IgD-negative memory B cell (primary cell): ENCODE measurements around the gene ARRB1. TPM values are rescaled to one million over a fixed set of nuclear protein-coding genes. Genes with fewer than 3 reads are reported as not detected.

Experiments
- H3K27ac Mint-ChIP-seq, 3 donors: one replicate each; pipeline ENCODE4 v1.8.0; 2020 to 2022; ENCODE audit warnings: mild to moderate bottlenecking in 3 of 3, mixed read lengths in 3 of 3, moderate library complexity in 1 of 3
- H3K27me3 Mint-ChIP-seq: one replicate; pipeline ENCODE4 v1.8.0; 2021; ENCODE audit warnings: mixed read lengths
- H3K36me3 Mint-ChIP-seq: one replicate; pipeline ENCODE4 v1.8.0; 2020; ENCODE audit warnings: mild to moderate bottlenecking, mixed read lengths
- H3K4me1 Mint-ChIP-seq, 3 donors: one replicate each; pipeline ENCODE4 v1.8.0; 2020 to 2022; ENCODE audit warnings: mixed read lengths in 3 of 3, mild to moderate bottlenecking in 1 of 3
- H3K4me3 Mint-ChIP-seq, 4 donors: one replicate each; pipeline ENCODE4 v1.8.0; 2020 to 2022; ENCODE audit warnings: mild to moderate bottlenecking in 4 of 4, mixed read lengths in 4 of 4, moderate library complexity in 3 of 4
- H3K9me3 Mint-ChIP-seq, 3 donors: one replicate each; pipeline ENCODE4 v1.8.0; 2020 to 2021; ENCODE audit warnings: mixed read lengths in 3 of 3, mild to moderate bottlenecking in 1 of 3
- polyA plus RNA-seq: library from polyadenylated mRNA; unstranded; fragments of 300-500 nt; fragmentation: Illumina TruSeq; gene quantifications from one replicate; pipeline ENCODE4 v1.2.3, GENCODE V29; 2021

The ARRB1 gene
- 3.0 TPM for polyA plus RNA-seq

DNA sequence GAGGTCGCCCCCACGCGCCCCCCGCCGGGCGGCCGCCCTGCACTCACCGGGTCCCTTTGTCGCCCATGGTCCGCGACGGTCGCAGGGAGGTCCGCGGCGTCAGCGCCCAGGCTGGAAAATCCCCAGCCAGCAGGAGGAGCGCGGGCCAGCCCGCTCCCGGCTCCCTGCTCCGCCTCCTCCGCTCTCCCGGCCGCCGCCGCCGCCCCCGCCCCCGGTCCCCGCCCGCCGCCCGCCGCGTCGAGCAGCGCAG lies at the start of gene ARRB1:
Gene ARRB1, minus strand, starts transcription at position 121 of the 250 bp plus-strand sequence. Its CDS starts 54 bp downstream, at position 67.
- peaks cover 13 to 19% (median 14%) of the 10 kb centered on the region in 3 donors for H3K4me1 Mint-ChIP-seq
- peak within 1 kb of the TSS; percentile 88 to 94 (median 90) for H3K4me3 Mint-ChIP-seq
- no peaks in the 10 kb centered on the region for H3K9me3 Mint-ChIP-seq
- peak within 1 kb of the TSS; percentile 47 to 89 (median 60) for H3K27ac Mint-ChIP-seq
- H3K36me3 Mint-ChIP-seq: no peaks in the 10 kb centered on the region
- peaks cover 4% of the 10 kb centered on the region for H3K27me3 Mint-ChIP-seq

DNA sequence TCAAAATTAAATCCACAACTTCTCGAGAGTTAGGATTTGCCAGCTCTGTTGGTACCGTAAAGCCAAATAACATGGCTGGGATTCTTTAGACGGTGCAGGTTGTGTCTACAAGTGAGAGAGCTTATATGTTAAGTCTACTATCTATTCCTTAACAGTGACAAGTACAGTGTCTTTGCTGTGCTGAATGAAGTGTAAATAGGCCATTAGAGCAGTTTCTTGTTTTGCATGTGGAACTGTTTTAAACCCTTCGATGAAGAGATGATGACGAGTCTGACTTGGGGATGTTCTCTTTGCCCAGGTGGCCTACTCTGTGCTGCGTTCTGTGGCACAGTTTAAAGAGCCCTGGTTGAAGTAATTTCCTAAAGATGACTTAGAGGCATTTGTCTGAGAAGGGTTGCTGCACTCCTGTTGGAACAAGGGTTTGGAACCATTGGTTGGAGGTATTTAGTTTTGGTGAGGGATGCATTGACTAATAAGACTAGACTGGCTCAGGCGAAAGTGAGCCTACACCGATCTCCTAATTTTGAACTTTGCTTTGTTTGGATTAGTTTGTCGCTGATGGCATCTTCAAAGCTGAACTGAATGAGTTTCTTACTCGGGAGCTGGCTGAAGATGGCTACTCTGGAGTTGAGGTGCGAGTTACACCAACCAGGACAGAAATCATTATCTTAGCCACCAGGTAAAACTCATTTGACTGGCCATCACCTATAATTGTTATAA lies 48.8 kb upstream of the ARRB1 start:
- Mint-ChIP-seq H3K9me3 (no peaks in the 10 kb centered on the region), H3K27me3 (peaks cover 4% of the 10 kb centered on the region), H3K36me3 (no peaks in the 10 kb centered on the region), H3K4me3 (peak overlapping the region; percentile 93 to 97 (median 96)), H3K4me1 (peaks cover 18 to 37% (median 27%) of the 10 kb centered on the region in 3 donors), H3K27ac (peak overlapping the region; percentile 82 to 98 (median 92))

DNA sequence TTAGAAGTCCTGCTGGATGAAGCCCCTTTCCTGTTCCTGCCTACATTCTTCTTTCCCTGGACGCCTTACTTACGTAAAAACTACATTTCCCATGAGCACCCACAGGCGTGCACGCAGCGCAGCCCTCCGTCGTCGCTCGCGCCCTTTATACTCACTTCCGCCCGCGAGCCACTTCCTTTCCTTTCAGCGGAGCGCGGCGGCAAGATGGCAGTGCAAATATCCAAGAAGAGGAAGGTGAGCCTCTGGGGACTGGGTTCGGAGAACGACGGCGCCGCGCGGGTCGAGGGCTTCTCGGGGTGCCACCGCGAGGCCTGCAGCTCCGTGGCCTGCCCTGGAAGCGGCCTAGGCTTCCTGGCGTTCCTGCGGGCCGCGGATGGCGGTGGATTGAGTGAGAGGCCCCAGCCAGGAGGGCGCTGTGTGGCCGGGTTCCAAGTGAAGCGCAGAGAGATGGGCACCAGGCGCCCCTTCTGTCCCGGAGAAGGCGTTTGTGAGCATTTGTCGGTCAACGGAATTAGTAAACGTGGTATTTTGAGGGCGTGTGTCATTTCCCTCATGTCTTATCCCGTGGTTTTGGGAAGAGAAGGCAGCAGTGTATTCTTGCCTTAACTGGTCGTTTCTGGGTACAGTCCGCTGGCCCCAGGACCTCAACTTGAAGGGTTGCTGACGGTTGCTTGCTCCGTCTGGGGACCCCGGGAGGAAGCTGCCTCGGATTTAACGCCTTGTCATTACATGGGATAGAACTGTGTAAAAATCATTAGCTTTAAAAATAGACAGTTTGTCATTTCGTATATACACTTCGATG lies 48.1 kb upstream of the ARRB1 start, which contains the start of gene RPS3:
Gene RPS3, plus strand, starts transcription at position 175 of the 802 bp plus-strand sequence. Its CDS starts 30 bp downstream, at position 205.
- peak within 1 kb of the TSS; percentile 93 to 97 (median 96) for H3K4me3 Mint-ChIP-seq
- no peaks in the 10 kb centered on the region for H3K36me3 Mint-ChIP-seq

DNA sequence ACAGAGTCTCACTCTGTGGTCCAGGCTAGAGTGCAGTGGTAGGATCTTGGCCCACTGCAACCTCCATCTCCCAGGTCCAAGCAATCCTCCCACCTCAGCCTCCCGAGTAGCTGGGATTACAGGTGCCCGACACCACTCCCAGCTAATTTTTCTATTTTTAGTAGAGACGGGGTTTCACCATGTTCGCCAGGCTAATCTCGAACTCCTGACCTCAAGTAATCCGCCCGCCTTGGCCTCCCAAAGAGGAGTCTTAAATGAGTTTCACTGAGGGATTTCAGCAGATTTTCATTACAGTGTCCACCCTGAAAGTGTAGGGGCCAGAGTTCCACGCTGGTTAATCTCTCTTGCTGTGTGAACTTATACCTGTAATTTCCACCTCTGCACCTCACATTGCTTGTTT lies 47.4 kb upstream of the ARRB1 start:
- H3K4me3 Mint-ChIP-seq: peak overlapping the region; percentile 24 to 97 (median 94)
- H3K36me3 Mint-ChIP-seq: no peaks in the 10 kb centered on the region
- peaks cover 18 to 35% (median 27%) of the 10 kb centered on the region in 3 donors for H3K4me1 Mint-ChIP-seq
- H3K27ac Mint-ChIP-seq: peak overlapping the region; percentile 82 to 98 (median 92)
- H3K27me3 Mint-ChIP-seq: peaks cover 7% of the 10 kb centered on the region
- no peaks in the 10 kb centered on the region for H3K9me3 Mint-ChIP-seq

More for the DNA sequence above, 48.1 kb upstream of the ARRB1 start, which contains the start of gene RPS3:
- Mint-ChIP-seq H3K9me3 (no peaks in the 10 kb centered on the region), H3K27me3 (peaks cover 4% of the 10 kb centered on the region), H3K4me1 (peaks cover 18 to 37% (median 27%) of the 10 kb centered on the region in 3 donors), H3K27ac (peak within 1 kb of the TSS; percentile 82 to 98 (median 92))

DNA sequence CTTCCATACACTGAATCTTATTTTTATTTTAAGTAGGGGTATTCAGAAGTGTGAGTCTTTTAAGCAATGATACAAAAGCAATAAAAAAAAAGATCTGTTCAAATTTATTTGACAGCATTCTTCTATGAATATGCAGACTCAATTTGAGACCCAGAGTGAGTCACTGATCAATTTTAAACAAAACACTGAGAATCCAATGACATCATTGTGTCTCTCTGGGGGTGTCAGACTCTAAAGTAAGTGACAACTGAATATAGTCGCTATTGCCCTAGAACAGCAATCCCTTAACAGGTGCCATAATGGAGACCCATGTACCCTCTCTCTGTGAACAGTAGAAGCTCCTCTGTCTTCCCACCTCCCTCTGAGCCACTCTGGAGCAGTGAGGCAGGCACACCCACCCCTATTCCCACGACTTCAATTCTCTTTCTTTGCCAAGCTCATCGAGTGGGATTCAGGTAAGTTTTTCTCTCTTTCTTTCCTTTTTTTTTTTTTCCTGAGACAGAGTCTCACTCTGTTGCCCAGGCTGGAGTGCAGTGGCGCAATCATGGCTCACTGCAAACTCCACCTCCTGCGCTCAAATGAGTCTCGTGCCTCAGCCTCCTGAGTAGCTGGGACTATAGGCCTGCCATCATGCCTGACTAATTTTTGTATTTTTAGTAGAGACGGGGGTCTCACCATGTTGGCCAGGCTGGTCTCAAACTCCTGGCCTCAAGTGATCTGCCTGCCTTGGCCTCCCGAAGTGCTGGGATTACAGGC lies 42.8 kb upstream of the ARRB1 start:
- Mint-ChIP-seq H3K4me3 (no peak overlapping the region), H3K36me3 (no peaks in the 10 kb centered on the region), H3K4me1 (peaks cover 3 to 6% (median 3%) of the 10 kb centered on the region in 3 donors), H3K9me3 (no peaks in the 10 kb centered on the region), H3K27ac (no peak overlapping the region), H3K27me3 (peaks cover 8% of the 10 kb centered on the region)

DNA sequence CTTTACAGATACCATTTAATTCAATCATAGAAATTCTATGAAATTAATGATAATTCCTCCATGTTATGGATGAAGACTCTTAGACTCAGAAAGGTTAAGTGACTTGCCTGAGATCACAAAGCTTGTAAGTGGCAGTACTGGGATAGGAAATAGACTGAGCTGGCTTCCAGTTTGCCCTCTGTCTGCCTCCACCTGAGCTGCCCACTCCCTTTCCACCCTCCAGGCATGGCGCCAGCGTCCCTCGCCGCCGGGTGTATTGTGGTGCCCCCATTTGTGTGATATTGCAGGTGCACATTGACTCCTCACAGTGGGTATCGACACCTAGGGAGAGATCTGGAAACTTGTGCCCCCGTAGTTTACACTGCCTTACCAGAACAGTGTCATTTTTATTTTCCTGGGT lies 38.5 kb upstream of the ARRB1 start:
- Mint-ChIP-seq H3K4me3 (no peak overlapping the region), H3K4me1 (no peaks in the 10 kb centered on the region), H3K36me3 (no peaks in the 10 kb centered on the region), H3K27me3 (peaks cover 7% of the 10 kb centered on the region), H3K9me3 (no peaks in the 10 kb centered on the region), H3K27ac (no peak overlapping the region)

DNA sequence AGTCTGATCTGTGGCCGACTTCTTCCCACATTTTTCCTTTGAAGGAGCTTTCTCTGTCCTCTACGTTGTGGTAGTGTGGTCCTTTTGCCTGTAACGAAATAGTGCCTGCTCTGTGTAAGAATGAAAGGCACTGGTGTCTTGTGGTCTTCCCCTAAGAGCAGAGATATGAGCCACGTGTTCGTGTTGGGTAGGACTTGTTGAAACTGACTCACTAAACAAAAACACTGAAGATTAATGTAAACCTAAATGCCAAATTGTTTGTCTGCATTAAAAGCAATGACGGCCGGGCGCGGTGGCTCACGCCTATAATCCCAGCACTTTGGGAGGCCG lies 37.8 kb upstream of the ARRB1 start:
- no peaks in the 10 kb centered on the region for H3K9me3 Mint-ChIP-seq
- H3K27ac Mint-ChIP-seq: no peak overlapping the region
- no peaks in the 10 kb centered on the region for H3K36me3 Mint-ChIP-seq
- no peak overlapping the region for H3K4me3 Mint-ChIP-seq
- H3K4me1 Mint-ChIP-seq: peaks cover 2 to 7% (median 3%) of the 10 kb centered on the region in 3 donors
- H3K27me3 Mint-ChIP-seq: peaks cover 8% of the 10 kb centered on the region

DNA sequence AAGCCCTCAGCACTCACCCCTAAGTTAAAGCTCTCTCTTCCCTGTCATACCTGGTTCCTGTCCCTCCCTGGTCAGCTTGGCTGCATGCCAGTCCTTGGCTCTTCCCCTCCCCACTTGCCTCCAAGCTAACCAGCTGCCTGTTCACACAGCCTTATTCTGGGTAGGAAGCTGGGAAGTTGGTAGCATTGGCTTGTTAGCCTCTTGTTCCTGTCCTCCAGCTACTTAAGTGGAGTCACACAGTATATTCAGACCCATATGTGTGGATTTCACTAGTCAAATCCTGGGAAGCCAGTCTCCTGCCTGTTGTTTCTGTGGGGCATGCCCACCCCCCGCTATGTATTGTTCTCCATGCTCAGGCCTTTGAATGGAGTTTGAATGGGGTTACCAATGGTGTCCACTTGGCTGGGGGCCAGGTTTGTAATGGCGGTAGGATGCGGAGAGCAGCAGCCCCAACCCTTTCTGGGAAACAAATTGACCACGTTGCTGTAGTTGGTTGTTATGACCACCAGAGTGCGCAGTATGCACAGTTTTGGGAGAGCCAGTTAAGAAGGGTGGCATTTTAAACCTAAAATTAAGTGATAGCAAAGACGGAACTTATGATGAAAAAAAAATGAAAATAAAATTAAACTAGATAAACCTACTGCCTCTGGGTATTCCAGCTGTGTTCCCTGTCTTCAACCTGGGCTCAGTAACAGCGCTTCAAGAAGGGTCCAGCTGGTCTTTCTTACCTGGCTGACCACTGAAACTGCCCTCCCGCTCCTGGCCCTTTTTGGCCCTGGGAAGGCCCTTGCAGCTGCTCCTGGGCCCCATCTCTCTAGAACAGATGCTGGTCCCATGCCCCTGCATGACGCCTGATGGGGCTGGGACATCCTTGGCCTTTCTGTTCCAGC lies 37.2 kb upstream of the ARRB1 start:
- no peaks in the 10 kb centered on the region for H3K9me3 Mint-ChIP-seq
- H3K27ac Mint-ChIP-seq: no peak overlapping the region
- H3K27me3 Mint-ChIP-seq: peaks cover 8% of the 10 kb centered on the region
- H3K4me1 Mint-ChIP-seq: peaks cover 2 to 7% (median 3%) of the 10 kb centered on the region in 3 donors
- H3K36me3 Mint-ChIP-seq: no peaks in the 10 kb centered on the region
- no peak overlapping the region for H3K4me3 Mint-ChIP-seq

DNA sequence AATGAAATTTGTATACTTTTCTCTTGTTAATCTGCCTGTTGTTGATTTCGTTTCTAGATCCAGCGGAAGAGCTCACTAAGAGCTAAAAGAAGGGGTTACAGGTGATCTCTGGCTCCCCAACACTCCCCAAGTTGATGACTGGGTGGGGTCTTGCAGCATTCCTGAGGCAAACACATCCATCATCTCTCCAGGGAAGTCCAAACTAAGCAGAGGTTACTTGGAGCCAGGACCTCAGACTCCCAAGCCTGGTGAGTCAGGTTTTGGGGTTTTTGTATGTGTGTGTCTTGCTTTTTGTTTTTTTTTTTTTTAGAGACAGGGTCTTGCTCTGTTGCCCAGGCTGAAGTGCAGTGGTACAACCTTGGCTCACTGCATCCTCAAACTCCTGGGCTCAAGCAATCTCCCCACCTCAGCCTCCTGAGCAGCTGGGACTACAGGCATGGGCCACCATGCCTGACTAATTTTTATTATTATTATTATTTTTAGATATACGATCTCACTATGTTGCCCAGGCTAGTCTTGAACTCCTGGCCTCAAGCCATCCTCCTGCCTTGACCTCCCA lies 36.4 kb upstream of the ARRB1 start:
- Mint-ChIP-seq H3K4me3 (no peak overlapping the region), H3K27ac (no peak overlapping the region), H3K36me3 (no peaks in the 10 kb centered on the region), H3K4me1 (peaks cover 2 to 7% (median 3%) of the 10 kb centered on the region in 3 donors), H3K27me3 (peaks cover 8% of the 10 kb centered on the region), H3K9me3 (no peaks in the 10 kb centered on the region)

DNA sequence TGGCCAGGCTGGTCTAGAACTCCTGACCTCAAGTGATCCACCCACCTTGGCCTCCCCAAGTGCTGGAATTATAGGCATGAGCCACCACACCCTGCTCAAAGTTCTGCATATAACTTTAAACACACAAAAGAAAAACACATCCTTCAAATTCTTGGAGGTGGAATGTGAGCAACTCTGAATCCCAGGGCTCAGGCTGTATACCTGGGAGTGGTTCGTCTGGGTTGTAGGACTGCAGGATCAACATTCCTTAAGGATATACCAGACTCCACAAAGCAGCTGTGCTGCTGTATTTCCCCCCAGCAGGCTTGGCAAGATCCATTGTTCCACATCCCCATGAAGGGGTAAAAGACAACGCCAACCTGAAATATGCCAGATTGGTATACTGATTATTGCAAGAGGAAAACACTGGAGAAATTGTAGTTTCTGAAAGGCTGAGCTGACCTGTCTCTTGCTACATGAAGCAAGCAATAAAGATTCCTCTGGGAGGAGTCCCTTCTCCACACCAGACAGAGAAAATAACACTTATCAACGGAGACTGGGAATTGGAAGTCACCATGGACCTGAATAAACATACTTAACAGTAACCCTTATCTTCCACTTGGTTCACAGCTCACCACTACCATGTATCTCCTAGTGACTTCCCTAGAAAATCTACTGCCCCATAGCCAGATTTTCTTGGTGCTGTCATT lies 35.6 kb upstream of the ARRB1 start:
- H3K27me3 Mint-ChIP-seq: peaks cover 8% of the 10 kb centered on the region
- no peaks in the 10 kb centered on the region for H3K9me3 Mint-ChIP-seq
- H3K4me3 Mint-ChIP-seq: no peak overlapping the region
- H3K27ac Mint-ChIP-seq: no peak overlapping the region
- H3K36me3 Mint-ChIP-seq: no peaks in the 10 kb centered on the region
- peaks cover 2 to 7% (median 3%) of the 10 kb centered on the region in 3 donors for H3K4me1 Mint-ChIP-seq

DNA sequence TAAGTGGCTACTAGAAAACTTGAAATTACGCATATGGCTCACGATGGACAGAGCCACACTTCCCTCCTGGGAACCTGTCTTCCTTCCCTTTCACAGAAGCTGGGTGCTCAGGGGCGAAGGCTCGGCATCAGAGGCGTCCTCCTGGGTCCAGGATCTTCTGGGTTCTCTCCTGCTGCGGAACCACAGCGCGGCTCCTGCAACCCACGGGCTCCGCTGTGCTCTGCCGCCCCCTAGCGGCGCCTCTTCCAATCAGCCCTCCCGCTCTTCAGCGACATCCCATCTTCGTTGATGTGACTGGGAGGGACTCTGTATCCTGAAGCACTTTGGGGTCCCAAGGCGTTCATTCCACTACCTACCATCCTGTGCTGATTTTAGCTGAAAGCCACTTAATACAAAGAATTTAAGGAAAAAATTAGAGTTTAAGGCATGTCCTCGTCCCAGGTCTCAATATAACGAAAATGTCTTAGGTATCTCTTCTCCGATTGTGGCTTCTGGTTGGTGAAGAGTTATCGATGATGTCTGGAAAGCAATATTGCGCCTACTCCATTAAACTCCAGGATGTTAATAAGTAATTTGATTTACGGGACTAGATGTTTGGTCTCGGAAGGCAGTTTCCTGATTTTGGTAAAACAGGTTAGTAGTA lies 33.1 kb upstream of the ARRB1 start:
- Mint-ChIP-seq H3K36me3 (no peaks in the 10 kb centered on the region), H3K4me3 (peak overlapping the region in 1 of 4 donors; percentile 61), H3K4me1 (peaks cover 2 to 7% (median 3%) of the 10 kb centered on the region in 3 donors), H3K9me3 (no peaks in the 10 kb centered on the region), H3K27ac (peak overlapping the region in 1 of 3 donors; percentile 79), H3K27me3 (peaks cover 6% of the 10 kb centered on the region)

DNA sequence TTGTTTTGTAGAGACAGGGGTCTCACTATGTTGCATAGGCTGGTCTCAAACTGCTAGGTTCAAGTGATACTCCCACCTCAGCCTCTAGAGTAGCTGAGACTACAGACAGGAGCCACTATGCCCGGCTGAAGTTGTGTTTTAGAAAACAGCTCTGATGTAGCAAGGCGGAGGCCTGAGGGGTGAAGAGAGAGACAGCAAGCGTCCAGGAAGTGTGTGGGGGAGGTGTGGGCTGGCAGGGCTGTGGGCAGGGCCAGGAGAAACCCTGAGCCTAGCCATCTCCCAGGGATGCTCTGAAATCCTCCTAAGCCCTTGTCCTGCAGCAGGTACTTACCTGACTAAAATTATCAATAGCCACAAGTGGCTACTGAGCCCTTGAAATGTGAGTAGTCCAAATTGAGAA lies 31.8 kb upstream of the ARRB1 start:
- H3K4me3 Mint-ChIP-seq: no peak overlapping the region
- H3K4me1 Mint-ChIP-seq: peaks cover 2 to 7% (median 3%) of the 10 kb centered on the region in 3 donors
- H3K36me3 Mint-ChIP-seq: no peaks in the 10 kb centered on the region
- peaks cover 6% of the 10 kb centered on the region for H3K27me3 Mint-ChIP-seq
- peak overlapping the region in 1 of 3 donors; percentile 39 for H3K27ac Mint-ChIP-seq
- no peaks in the 10 kb centered on the region for H3K9me3 Mint-ChIP-seq

DNA sequence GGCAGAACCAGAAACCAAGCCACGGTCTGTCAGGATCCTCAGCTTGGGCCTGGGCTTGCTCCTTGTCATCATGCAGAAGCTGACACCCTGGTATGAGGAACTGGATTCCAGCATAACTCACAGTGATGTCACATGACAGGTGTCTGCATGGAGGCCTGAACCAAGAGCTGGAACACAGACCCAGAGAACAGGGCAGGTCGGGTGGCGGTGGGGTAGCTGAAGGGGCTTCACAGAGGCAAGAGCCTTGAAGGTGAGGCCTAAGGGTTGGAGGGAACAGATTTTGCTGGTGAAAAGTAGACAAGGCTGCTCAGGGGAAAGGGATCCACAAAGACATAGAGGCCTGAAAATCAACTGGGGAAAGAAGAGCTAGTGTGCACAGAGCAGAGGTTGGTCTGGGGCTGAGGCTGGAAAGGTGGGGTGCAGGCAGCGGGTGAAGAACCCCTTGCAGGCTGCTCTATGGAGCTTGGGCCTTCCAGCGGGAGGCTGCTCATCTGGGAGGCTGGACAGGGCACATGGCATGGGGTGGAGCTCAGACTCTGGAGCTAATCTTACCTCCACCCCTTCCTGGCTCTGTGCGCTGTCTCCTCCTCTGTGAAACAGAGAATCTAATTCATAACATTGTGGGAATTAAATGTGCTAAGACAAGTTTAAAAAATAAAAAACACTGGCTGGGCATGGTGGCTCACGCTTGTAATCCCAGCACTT lies 29.4 kb upstream of the ARRB1 start:
- Mint-ChIP-seq H3K27ac (no peak overlapping the region), H3K4me3 (no peak overlapping the region), H3K9me3 (no peaks in the 10 kb centered on the region), H3K36me3 (no peaks in the 10 kb centered on the region), H3K4me1 (peaks cover 2 to 7% (median 3%) of the 10 kb centered on the region in 3 donors), H3K27me3 (peaks cover 3% of the 10 kb centered on the region)
